GM18870 (cell line): ENCODE data around the gene FUS.

ENCODE experiments used
- ATAC-seq: cut with Tn5 transposase; IDR thresholded peaks from one replicate; pipeline ENCODE4 v1.9.1; 2021; ENCODE audit warnings: moderate library complexity; ENCODE audit not compliant: unreplicated experiment

The FUS gene

GRCh38 chr16:31225193-31225592, 45.3 kb downstream of the FUS start:
- no peak for ATAC-seq

- ATAC-seq = no peak
These were observed 48.3 kb downstream of the FUS start for GRCh38 chr16:31228206-31228605.

GRCh38 chr16:31229501-31229900, 49.6 kb downstream of the FUS start:
- ATAC-seq = no peak

GRCh38 chr16:31238041-31238440, 58.1 kb downstream of the FUS start:
- no peak for ATAC-seq
